GM10847 (cell line): ENCODE data around the gene EPHB2.

Experiments
- POLR2A ChIP-seq: IDR thresholded peaks from 2 replicates; pipeline ENCODE4 v1.6.1; 2011; ENCODE audit not compliant: insufficient read length; ENCODE audit errors: extremely low read depth

Gene EPHB2

DNA sequence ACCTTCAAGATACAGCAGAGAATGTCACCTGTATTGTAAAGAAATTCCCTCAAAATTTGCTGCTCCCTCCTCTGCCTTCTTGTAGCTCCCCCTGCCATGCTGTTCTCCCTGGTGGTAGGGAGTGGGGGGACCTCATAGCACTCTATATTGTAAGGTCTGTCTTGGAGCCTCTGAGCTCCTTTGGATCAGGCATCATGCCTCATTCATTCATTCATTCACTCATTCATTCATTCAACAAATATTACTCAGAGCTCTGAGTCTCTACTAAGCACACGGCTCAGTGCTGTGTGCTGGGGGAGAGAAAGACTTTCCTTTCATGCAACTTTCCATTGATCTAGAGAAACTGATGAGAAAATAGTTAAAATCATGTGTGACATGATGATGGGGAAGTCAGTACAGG, 27.1 kb upstream of the EPHB2 start:
- no peak for TF ChIP-seq POLR2A

DNA sequence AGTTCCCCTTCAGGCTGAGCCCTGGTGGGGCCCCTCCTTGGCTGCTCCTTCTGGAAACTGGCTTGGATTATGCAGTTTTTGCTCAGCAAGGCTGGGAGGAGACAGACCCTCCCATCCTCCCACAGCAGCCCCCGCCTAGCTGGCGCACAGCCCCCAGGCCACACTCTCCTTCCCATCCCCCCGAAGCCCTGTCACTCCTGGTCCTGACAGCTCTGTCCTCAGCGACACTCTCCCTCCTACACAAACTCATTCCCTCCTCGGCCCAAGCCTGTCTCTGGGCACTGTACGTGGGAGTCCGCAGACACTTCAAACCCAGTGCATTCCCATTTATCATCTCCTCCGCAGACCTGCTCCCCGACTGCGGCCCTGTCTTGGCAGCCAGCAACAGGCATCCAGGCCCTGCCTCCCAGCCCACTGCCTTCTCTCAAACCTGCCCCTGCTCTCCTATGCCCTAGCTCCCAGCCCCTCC, 25.0 kb upstream of the EPHB2 start:
- TF ChIP-seq POLR2A, result no peak

DNA sequence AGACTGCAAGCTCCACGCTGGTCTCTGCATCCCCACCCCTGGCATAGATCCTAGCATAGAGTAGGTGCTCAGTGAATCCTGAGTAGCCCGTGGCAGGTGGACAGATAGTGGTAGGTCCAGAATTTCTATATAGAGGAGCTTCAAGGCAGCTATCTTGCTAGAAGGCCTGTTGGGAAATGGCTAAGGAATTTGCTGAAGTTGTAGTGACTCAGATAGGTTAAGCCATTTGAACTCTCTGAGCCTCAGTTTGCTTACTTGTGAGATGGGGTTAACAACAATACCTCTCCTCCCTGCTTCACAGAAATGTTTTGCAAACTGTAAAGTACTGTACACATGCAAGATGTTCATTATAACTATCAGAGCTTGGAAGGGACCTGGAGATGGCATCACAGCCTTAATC, 23.4 kb upstream of the EPHB2 start:
- no peak for TF ChIP-seq POLR2A

DNA sequence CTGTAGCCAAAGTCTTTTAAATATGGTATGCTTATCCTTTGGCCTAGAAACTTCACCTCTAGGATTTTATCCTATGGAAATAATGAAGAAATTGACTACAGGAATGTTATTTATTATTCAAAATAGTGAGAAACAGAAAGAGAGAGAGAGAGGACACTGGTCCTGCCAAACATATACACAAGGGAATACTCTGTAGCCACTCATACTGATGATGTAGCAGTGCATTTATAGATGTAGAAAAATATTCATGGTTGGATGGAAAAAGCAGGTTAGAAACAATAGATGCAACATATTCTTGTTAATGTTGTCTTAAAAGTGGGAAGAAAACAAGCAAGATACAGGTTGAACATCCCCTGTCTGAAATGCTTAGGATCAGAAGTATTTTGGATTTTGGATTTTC, 22.2 kb upstream of the EPHB2 start:
- TF ChIP-seq POLR2A, result no peak

DNA sequence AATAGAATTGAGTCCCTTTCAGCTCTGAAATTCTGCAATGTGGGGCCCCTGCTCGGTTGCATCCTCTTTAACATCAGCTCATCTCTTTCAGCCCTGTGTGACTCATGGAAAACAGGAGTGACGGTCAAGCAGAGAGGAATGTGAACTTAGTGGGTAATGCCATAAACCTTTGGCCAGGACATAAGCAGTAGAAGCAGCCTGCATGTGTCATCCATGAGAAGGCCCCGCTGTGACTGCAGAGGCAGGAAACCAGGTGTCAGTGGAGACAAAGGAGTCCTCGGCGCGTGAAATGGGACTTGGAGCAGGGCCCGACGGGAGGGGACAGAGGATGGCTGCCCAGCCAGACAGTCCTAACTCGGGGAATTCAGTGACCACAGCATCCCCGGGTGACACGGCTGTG, 21.1 kb upstream of the EPHB2 start:
- TF ChIP-seq POLR2A, result no peak

DNA sequence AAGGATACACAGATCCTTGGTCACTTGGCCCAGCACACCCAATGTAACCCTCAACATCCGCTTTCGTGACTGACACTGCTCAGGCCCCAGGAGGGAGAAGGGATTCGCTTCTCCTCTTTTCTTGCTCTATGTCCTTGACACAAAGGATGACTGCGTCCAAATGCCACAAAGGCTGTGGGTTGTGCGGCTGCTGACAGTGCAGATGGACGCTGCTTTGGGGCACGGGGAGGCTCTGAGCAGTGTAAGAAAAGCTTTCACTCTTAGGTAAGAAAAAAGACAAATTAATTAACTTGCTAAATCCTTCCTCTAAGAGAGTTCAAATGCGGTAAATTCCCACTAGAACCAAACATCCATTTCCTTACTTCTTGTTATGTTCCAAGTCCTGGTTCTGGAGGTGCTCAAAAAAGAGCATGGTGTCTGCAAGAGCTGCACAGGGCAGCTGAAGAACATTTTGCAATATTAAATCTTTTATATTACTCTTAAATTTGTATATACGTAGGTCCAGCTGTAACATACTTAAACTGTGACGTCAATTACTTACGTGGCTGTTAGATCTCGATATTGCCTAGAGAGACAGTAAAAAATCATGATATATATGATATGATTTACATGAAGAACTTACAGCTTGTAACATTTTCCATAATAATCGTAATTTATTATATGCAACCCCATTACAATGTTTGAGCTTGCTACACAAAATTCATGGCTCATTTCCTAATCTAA, 19.4 kb upstream of the EPHB2 start:
- TF ChIP-seq POLR2A, result no peak

DNA sequence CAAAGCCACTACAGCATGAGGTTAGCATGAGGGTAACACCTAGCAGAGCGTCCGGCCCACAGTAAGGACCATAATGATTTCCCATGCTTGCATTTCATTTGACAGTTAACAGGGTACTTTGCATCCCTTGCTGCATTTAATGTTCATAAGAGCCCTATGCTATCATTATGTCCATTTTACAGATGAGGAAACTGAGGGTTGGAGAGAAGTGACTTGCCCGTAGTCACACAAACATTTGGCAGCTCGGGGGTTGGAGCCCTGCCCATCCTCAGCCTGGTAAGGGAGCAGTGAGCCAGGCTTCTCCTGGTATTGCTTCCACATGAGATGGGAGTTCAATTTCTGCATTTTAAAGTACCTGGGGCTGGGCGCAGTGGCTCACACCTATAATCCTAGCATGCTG, 16.5 kb upstream of the EPHB2 start:
- TF ChIP-seq POLR2A, result no peak

DNA sequence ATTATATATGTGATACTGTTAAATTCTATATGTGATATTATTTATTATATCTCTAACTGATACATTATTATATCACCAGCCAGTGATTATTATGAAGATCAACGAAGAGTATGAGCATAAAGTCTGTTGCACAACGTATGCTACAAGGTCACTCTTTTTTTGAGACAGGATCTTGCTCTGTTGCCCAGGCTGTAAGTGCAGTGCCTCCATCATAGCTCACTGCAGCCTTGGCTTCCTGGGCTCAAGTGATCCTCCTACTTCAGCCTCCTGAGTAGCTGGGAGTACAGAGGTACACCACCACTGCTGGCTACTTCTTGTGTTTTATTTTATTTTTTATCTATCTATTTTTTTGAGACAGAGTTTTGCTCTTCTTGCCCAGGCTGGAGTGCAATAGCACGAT, 14.0 kb upstream of the EPHB2 start:
- no peak for TF ChIP-seq POLR2A

DNA sequence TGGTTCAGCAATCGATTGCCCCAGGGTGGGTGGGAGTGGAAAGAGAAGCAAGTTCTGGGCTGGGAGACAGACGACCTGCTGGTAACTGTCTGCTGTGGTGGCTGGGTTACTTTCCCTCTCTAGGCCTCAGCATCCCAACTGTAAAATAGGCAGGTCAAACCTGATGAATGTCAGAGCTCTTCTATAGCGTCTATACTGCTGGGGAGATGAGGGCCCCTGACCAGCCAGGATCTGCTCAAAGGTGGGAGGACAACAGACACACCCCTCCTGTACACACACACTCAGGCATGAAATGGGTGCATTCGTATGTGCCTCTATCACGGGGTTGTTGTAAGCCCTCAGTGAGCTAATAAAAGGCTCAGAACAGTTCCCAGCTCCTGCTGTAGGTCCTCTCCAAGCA, 12.7 kb upstream of the EPHB2 start:
- TF ChIP-seq POLR2A, result no peak

DNA sequence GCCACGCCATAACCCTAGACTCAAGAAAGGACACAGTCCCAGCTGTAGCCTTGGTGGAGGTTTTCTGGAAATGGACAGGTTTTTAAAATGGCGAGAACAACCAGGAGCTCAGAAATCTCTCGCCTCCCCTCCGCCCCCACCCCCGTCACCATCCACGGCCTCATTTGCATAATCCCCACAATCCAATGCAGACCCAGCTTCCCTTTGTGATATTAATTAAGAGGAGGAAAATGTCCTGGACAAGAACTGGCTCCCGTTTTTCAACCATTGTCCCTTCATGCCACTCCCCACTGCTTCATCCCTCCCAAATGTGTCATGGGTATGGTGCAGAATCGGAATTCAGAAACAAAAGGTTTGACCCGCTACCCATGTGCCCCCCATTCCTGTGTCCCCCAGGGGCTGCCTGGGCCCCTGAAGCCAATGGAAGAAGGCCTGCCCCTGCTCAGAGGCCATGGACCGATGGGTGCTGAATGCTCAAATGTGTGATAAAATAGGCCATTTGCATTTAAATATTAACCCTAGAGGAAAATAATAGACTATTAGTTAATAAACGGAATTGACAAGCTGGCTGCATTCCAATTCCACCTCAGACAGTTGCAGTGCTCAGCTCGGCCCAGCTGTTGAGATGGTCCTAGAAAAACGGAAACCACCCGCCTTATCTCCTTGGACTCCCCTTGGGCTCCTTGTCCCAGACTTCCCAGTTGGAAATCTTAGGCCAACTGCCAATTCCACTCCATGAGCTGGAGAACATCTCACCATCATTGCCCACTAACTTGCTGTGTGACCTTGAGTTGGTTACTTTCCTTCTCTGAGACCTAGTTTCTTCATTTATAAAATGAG, 10.7 kb upstream of the EPHB2 start:
- TF ChIP-seq POLR2A, result no peak

DNA sequence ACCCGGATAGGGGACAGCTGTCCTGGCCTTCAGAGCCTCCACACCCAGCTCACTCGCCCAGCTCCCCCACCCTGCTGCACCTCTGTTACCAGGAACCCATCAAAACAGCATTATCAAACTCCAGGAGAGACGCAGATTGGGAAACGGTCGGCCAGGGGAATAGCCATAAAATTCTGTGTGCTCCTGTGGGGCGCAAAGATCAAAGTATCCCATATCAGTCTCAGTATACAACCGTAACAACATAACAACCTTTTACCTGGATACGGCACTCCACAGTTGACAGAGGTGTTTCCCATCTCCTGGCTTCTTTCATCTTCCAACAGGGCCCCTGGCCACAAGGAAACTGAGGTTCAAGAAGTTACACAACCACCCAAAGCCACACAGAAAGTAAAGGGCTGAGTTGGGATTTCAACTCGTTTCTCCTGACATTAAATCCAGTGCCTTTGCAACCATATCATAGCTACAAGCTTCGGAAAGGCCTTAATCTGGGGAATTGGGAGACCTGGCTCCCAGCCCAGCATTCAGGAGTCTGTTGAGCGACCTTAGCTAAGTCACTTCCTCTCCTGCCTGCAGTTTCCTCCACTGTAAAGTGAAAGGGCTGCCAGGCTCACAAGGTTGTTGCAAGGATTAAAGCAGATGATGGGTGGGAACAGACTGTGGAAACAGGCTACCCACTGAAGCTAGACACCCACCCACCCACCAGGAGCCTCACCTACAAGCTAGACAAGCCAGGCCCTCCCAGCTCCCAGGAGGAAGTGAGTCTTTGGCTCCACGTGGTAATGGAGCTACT, 8.1 kb upstream of the EPHB2 start:
- TF ChIP-seq POLR2A, result no peak

DNA sequence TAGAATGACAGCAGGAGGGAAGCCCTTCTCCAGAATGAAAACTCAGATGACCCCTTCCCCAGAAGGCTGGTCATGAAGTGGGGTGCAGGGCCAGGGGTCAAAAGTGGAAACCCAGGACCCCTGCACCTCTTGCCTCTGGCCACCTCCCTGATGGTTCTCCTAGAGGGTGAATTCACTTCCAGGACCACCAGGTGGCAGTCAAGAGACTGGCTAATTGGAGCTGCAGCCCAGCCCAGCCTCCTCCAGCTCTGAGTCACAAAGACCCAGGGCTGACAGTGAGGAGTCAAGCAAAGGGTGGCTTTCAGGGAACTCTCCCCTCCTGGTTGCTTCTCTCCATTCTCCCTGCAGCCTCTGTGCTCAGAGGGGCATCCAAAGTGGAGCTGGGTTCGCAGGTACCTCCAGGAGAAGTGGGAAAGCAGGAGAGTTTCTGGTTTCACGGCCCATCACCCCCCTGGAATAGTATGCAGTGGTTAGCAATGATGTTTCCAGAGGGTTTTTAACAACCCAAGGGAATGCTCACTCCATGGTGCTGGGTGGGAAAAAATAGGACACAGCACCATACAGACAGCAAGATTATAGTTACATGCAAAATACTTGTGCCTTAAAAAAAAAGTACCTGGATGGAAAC, 6.1 kb upstream of the EPHB2 start:
- TF ChIP-seq POLR2A, result no peak

DNA sequence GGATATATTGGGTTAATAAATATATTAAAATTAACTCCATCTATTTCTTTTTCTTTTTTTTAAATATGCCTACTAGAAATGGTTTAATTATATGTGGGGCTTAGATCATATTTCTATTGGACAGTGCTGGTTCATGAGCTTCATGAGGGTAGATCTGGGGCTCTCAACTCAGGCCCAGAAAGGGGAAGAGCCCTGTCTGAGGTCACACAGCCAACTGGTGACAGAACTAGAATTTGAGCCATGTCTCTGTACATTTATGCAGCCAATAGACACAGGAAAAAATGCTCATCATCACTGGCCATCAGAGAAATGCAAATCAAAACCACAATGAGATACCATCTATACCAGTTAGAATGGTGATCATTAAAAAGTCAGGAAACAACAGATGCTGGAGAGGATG, 5.1 kb upstream of the EPHB2 start:
- no peak for TF ChIP-seq POLR2A

DNA sequence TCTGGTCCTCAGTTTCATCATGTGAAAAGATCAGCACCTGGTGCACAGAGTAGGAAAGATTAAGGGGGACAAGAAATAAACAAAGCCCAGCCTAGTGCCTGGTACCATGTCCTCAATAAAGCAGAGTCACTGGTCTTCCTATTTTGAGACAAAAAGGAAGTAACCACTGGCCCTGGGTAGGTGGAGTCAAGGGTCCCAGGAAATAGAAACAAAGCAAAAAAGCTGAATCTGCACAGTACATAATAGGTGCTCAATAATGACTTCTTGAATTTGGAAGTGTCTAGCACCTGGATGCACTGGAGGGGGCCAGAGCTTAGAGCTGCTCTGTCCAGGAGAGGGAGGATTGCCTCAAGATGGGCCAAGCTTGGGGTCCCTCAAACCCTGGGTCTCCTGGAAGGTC, 1.9 kb upstream of the EPHB2 start:
- TF ChIP-seq POLR2A, result no peak

DNA sequence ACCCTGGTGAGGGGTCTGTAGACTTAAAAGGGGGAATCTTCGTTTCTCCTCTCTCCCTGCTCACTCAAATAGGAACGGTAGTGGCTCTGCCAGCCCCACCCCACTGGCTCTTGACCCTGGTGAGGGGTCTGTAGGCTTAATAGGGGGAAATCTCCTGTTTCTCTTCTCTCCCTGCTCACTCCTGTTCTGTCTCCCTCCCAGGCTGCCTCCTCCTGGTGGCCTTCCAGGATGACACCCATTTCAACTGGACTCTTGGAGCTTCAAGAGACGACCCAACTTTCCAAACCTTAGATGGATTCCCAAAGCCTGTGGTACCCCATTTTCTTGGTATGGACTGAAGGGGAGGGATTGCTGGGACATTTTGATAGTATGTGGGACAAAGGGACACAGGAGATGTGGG, 1.4 kb upstream of the EPHB2 start:
- no peak for TF ChIP-seq POLR2A
